Spleen (tissue), 7 donors: ENCODE results near the gene C2orf15.

Experiments
- POLR2A ChIP-seq, 3 donors: fragments of 450-650 bp; IDR thresholded peaks; one replicate each; pipeline ENCODE4 v1.5.1; 2017; ENCODE audit warnings: antibody characterized with exemption in 3 of 3, mild to moderate bottlenecking in 1 of 3
- POLR2AphosphoS5 ChIP-seq, 3 donors: sonication (generic); formaldehyde crosslinking; IDR thresholded peaks; one replicate each; pipeline ENCODE4 v1.5.1; 2017; ENCODE audit warnings: antibody characterized with exemption in 3 of 3
- TF ChIP-seq, protein P1 (sequence below), 11 experiments: fragments of 200-600 bp in 7 of 11; fragments of 450-650 bp in 4 of 11; sonication (generic) in 4 of 11; IDR thresholded peaks in 8 of 11; conservative IDR thresholded peaks in 3 of 11; 1 replicate in 7 of 11; 2 replicates in 4 of 11; pipeline versions ENCODE4 v1.4.0 to v1.8.0; 2016 to 2021; ENCODE audit warnings: antibody characterized with exemption in 11 of 11, inconsistent platforms in 4 of 11, mild to moderate bottlenecking in 1 of 11
- donor health status: DM: no; HTN: no; CAD: no; lungs with moderate emphysema.
- donor health status: DM: no; HTN: no; CAD: no.
- donor health status: DM: no; HTN: no; CAD: no.

DNA sequence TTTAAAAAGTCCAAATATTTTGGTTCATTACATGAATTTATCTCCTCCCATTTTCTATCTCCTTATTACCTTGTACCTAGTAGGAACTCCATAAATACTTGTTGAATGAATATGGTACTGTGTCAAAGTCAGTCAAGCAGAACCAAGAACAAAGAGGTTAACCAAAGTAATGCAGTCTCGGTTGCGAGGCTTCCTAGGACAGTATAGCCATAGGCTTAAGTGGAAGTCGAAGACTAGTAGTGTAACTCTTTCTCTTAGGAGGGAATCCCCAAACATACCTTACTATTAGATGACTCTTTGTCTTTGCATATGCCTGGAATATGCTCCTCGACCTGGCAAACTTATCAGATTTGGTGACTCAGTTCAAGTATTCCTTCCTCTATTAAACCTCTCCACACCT is 18.1 kb downstream of the C2orf15 start:
- TF ChIP-seq POLR2A (IDR thresholded peaks at IDR 0.05): no peak
- TF ChIP-seq POLR2AphosphoS5 (IDR thresholded peaks at IDR 0.05): no peak
- TF ChIP-seq, protein P1, sequence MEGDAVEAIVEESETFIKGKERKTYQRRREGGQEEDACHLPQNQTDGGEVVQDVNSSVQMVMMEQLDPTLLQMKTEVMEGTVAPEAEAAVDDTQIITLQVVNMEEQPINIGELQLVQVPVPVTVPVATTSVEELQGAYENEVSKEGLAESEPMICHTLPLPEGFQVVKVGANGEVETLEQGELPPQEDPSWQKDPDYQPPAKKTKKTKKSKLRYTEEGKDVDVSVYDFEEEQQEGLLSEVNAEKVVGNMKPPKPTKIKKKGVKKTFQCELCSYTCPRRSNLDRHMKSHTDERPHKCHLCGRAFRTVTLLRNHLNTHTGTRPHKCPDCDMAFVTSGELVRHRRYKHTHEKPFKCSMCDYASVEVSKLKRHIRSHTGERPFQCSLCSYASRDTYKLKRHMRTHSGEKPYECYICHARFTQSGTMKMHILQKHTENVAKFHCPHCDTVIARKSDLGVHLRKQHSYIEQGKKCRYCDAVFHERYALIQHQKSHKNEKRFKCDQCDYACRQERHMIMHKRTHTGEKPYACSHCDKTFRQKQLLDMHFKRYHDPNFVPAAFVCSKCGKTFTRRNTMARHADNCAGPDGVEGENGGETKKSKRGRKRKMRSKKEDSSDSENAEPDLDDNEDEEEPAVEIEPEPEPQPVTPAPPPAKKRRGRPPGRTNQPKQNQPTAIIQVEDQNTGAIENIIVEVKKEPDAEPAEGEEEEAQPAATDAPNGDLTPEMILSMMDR (IDR thresholded peaks at IDR 0.05 in 8 of 11, conservative IDR thresholded peaks at IDR 0.05 in 3 of 11): no peak
